H1 (cell line): Measurements from ENCODE around the gene DNTT. TPM values are rescaled to one million over a fixed set of nuclear protein-coding genes. Genes with fewer than 3 reads are reported as not detected.
A peak's percentile ranks its signal among the peaks of the same experiment; 100 is the strongest.

Source experiments
- CTCF ChIA-PET: fragments of 300-600 bp; sonication (Branson Sonifier 250); formaldehyde crosslinking; loops from one replicate; lab custom pipeline; 2021; ENCODE audit not compliant: partially characterized antibody; lab: Charles Lee
- POLR2A ChIA-PET: fragments of 300-600 bp; sonication (Branson Sonifier 250); formaldehyde crosslinking; loops from one replicate; lab custom pipeline; 2021; ENCODE audit warnings: inconsistent platforms; ENCODE audit not compliant: partially characterized antibody; lab: Charles Lee
- DNase-seq, 2 experiments: peaks; one replicate each; pipeline versions ENCODE4 v3.0.0 to v3.0.0-alpha.2; 2010 to 2022; ENCODE audit warnings: low spot score in 2 of 2, low read depth in 1 of 2, mixed read lengths in 1 of 2
- FAIRE-seq: peaks from 2 replicates; lab custom pipeline; 2011; peaks lifted over from hg19 to GRCh38; lab: Jason Lieb, UNC
- H2AFZ ChIP-seq: 2 replicates; pipeline ENCODE4 v1.8.1; 2012; ENCODE audit warnings: low read length, inconsistent platforms
- H2AK5ac ChIP-seq: 2 replicates; pipeline ENCODE4 v1.6.1; 2013; ENCODE audit warnings: low read depth, low read length
- H2BK120ac ChIP-seq: replicated peaks from 2 replicates; pipeline ENCODE3; 2013; ENCODE audit warnings: low read depth, low read length, inconsistent platforms
- H2BK12ac ChIP-seq: 2 replicates; pipeline ENCODE4 v1.6.1; 2013; ENCODE audit warnings: low read depth, low read length
- H2BK15ac ChIP-seq: 2 replicates; pipeline ENCODE4 v1.6.1; 2013; ENCODE audit warnings: low read length
- H2BK20ac ChIP-seq: 2 replicates; pipeline ENCODE4 v1.6.1; 2013; ENCODE audit warnings: low read length
- H2BK5ac ChIP-seq: 2 replicates; pipeline ENCODE4 v1.6.1; 2013; ENCODE audit warnings: low read depth, low read length
- H3K14ac ChIP-seq: 2 replicates; pipeline ENCODE4 v1.6.1; 2013; ENCODE audit warnings: inconsistent platforms; ENCODE audit not compliant: insufficient read length
- H3K18ac ChIP-seq: 2 replicates; pipeline ENCODE4 v1.6.1; 2013; ENCODE audit warnings: low read length; ENCODE audit errors: extremely low read depth
- H3K23ac ChIP-seq: 2 replicates; pipeline ENCODE4 v1.6.1; 2013; ENCODE audit warnings: inconsistent platforms; ENCODE audit not compliant: insufficient read length
- H3K23me2 ChIP-seq: 2 replicates; pipeline ENCODE4 v1.6.1; 2013; ENCODE audit warnings: low read depth, low read length
- H3K27ac ChIP-seq: 2 replicates; pipeline ENCODE4 v1.6.1; 2011; ENCODE audit warnings: low read depth, low read length, inconsistent platforms
- H3K27me3 ChIP-seq, 4 experiments: replicated peaks in 1 of 4; 1 replicate in 1 of 4; 2 replicates in 3 of 4; pipeline versions ENCODE4 v1.6.1 to v1.8.1; 2011 to 2013; ENCODE audit warnings: low read length in 3 of 4, mild to moderate bottlenecking in 3 of 4, inconsistent platforms in 2 of 4, mixed read lengths in 2 of 4, moderate library complexity in 1 of 4; ENCODE audit not compliant: control insufficient read depth in 3 of 4, insufficient read depth in 3 of 4; ENCODE audit errors: extremely low read depth in 1 of 4
- H3K36me3 ChIP-seq, 4 experiments: 2 replicates each; pipeline versions ENCODE4 v1.6.1 to v1.8.1; 2011 to 2013; ENCODE audit warnings: mild to moderate bottlenecking in 4 of 4, low read length in 3 of 4, moderate library complexity in 2 of 4, control low read depth in 1 of 4, inconsistent platforms in 1 of 4; ENCODE audit not compliant: insufficient read depth in 4 of 4, control insufficient read depth in 2 of 4
- H3K4ac ChIP-seq: replicated peaks from 2 replicates; pipeline ENCODE3; 2013; ENCODE audit warnings: low read length, low read depth, mixed read lengths, inconsistent platforms; ENCODE audit not compliant: insufficient read length
- H3K4me1 ChIP-seq, 4 experiments: replicated peaks in 1 of 4; 1 replicate in 1 of 4; 2 replicates in 3 of 4; pipeline versions ENCODE4 v1.6.1 to v1.8.1; 2011 to 2013; ENCODE audit warnings: low read length in 3 of 4, inconsistent platforms in 2 of 4, mixed read lengths in 1 of 4; ENCODE audit not compliant: insufficient read depth in 4 of 4, control insufficient read depth in 3 of 4
- H3K4me2 ChIP-seq, 2 experiments: 2 replicates each; pipeline versions ENCODE4 v1.6.1 to v1.8.1; 2011 to 2013; ENCODE audit warnings: low read depth in 2 of 2, low read length in 2 of 2, control low read depth in 1 of 2, inconsistent platforms in 1 of 2, mild to moderate bottlenecking in 1 of 2; ENCODE audit not compliant: insufficient read depth in 1 of 2
- H3K4me3 ChIP-seq, 4 experiments: fragments of 200-600, 300-600 bp in 1 of 4; sonication (generic), shearing (Covaris generic), sonication (Bioruptor Twin) in 1 of 4; 2 replicates each; pipeline versions ENCODE4 v1.5.1 to v1.8.1; 2011 to 2016; ENCODE audit warnings: low read length in 4 of 4, low read depth in 3 of 4, control low read depth in 2 of 4, inconsistent platforms in 2 of 4, mild to moderate bottlenecking in 2 of 4, mixed read lengths in 1 of 4, moderate library complexity in 1 of 4; ENCODE audit not compliant: insufficient read depth in 2 of 4; ENCODE audit errors: extremely low read depth in 1 of 4
- H3K56ac ChIP-seq: replicated peaks from 2 replicates; pipeline ENCODE3; 2013; ENCODE audit warnings: low read depth, mild to moderate bottlenecking, mixed read lengths, low read length, inconsistent platforms; ENCODE audit not compliant: insufficient read length
- H3K79me1 ChIP-seq: 2 replicates; pipeline ENCODE4 v1.6.1; 2013; ENCODE audit warnings: low read depth, low read length, control low read depth
- H3K79me2 ChIP-seq, 2 experiments: 2 replicates each; pipeline versions ENCODE4 v1.6.1 to v1.8.1; 2012 to 2013; ENCODE audit warnings: low read length in 2 of 2, mild to moderate bottlenecking in 2 of 2, inconsistent platforms in 1 of 2; ENCODE audit not compliant: insufficient read depth in 2 of 2, control insufficient read depth in 1 of 2
- H3K9ac ChIP-seq, 4 experiments: replicated peaks in 1 of 4; 1 replicate in 1 of 4; 2 replicates in 3 of 4; pipeline versions ENCODE4 v1.6.1 to v1.8.1; 2011 to 2013; ENCODE audit warnings: low read depth in 3 of 4, low read length in 3 of 4, control low read depth in 2 of 4, mild to moderate bottlenecking in 2 of 4, moderate library complexity in 2 of 4, inconsistent platforms in 1 of 4; ENCODE audit errors: extremely low read depth in 1 of 4
- H3K9me3 ChIP-seq, 2 experiments: 2 replicates each; pipeline versions ENCODE4 v1.6.1 to v1.8.1; 2012 to 2013; ENCODE audit warnings: mild to moderate bottlenecking in 2 of 2, moderate library complexity in 2 of 2, control low read depth in 1 of 2, inconsistent platforms in 1 of 2, low read depth in 1 of 2, low read length in 1 of 2, mixed read lengths in 1 of 2; ENCODE audit not compliant: insufficient read depth in 2 of 2
- H4K20me1 ChIP-seq, 2 experiments: replicated peaks in 1 of 2; 2 replicates each; pipeline versions ENCODE3 to v1.8.1; 2011 to 2013; ENCODE audit warnings: inconsistent platforms in 2 of 2, low read length in 2 of 2, mild to moderate bottlenecking in 1 of 2; ENCODE audit not compliant: insufficient read depth in 2 of 2, control insufficient read depth in 1 of 2
- H4K5ac ChIP-seq: 2 replicates; pipeline ENCODE4 v1.6.1; 2013; ENCODE audit warnings: low read length, low read depth, mixed read lengths, inconsistent platforms; ENCODE audit not compliant: insufficient read length
- H4K8ac ChIP-seq: 2 replicates; pipeline ENCODE4 v1.8.0; 2013; ENCODE audit warnings: mild to moderate bottlenecking, moderate library complexity, low read length, inconsistent platforms; ENCODE audit not compliant: insufficient read depth; ENCODE audit errors: extremely low read depth
- H4K91ac ChIP-seq: replicated peaks from 2 replicates; pipeline ENCODE3; 2013; ENCODE audit warnings: low read length, mixed read lengths, inconsistent platforms; ENCODE audit not compliant: insufficient read length
- CTCF ChIP-seq, 3 experiments: IDR thresholded peaks; 1 replicate in 2 of 3; 2 replicates in 1 of 3; pipeline versions ENCODE4 v1.5.1 to v1.6.1; 2011; ENCODE audit warnings: low read length in 3 of 3, mild to moderate bottlenecking in 3 of 3, inconsistent platforms in 2 of 3, low read depth in 1 of 3, moderate library complexity in 1 of 3; ENCODE audit not compliant: insufficient read depth in 1 of 3; ENCODE audit errors: control extremely low read depth in 1 of 3
- EGR1 ChIP-seq: IDR thresholded peaks from 2 replicates; pipeline ENCODE4 v1.6.1; 2011; ENCODE audit warnings: low read depth, low read length, borderline replicate concordance
- HDAC2 ChIP-seq, 2 experiments: fragments of 300-600 bp in 1 of 2; sonication (generic) in 1 of 2; IDR thresholded peaks; 2 replicates each; pipeline ENCODE4 v1.6.1; 2011 to 2012; ENCODE audit warnings: low read depth in 2 of 2, low read length in 2 of 2, mild to moderate bottlenecking in 2 of 2, moderate library complexity in 2 of 2, borderline replicate concordance in 1 of 2, inconsistent platforms in 1 of 2
- WGBS, 2 experiments: shearing (Covaris generic) in 1 of 2; methylation state at CpG; one replicate each; pipeline versions ENCODE4 v1.1.6 to v1.1.7; 2013 to 2015; ENCODE audit warnings: low lambda C conversion rate in 2 of 2, mixed read lengths in 2 of 2, inconsistent platforms in 1 of 2, low coverage in 1 of 2, missing lambda C conversion rate in 1 of 2; ENCODE audit not compliant: insufficient replicate concordance in 2 of 2, insufficient coverage in 1 of 2, insufficient read length in 1 of 2; ENCODE audit errors: extremely low coverage in 1 of 2, missing lambda C conversion rate in 1 of 2; 5-methylcytosine and 5-hydroxymethylcytosine counted together
- polyA plus RNA-seq, 7 experiments: library from polyadenylated mRNA; depleted of rRNA in 3 of 7; stranded (reverse) in 5 of 7; unstranded in 2 of 7; fragments of >200 nt in 5 of 7; fragments of 200-250 nt in 2 of 7; gene quantifications; 1 replicate in 5 of 7; 2 replicates in 1 of 7; 4 replicates in 1 of 7; pipeline versions ENCODE4 v1.2.1 to v1.2.3, GENCODE V29; 2011 to 2013; ENCODE audit warnings: missing spikeins in 2 of 7, mixed read lengths in 2 of 7
- total RNA-seq: library from RNA; stranded (reverse); fragmentation: NEBNext Ultra II Directional; extraction: Animal tissue kit (Norgen Biotek cat#: 25700); gene quantifications from 2 replicates; pipeline ENCODE4 v1.2.1, GENCODE V29; 2021

Gene DNTT
- total and polyA plus RNA-seq, 2 of the 8 experiments (the other 6 are each of a cell fraction or from before 2014, with no cell fraction given) = not detected

GRCh38 chr10:96377816-96378294 is 73.6 kb downstream of the DNTT start:
- no peak for FAIRE-seq
- H2BK5ac ChIP-seq = no peak overlapping the region
- no peaks in the 10 kb centered on the region for H3K79me2 ChIP-seq
- no peak overlapping the region for H3K56ac ChIP-seq
- H2BK120ac ChIP-seq = no peak overlapping the region
- POLR2A ChIA-PET = no interaction called here
- H4K8ac ChIP-seq = no peak overlapping the region
- H2BK15ac ChIP-seq = no peak overlapping the region
- 88% methylated on average over 6 of the region's 6 CpGs; no CpG with 5 or more reads in 1 of the 2 experiments for WGBS, 2 experiments
- no peak overlapping the region for H3K9ac ChIP-seq
- no peak overlapping the region for H3K23ac ChIP-seq
- H4K5ac ChIP-seq = no peak overlapping the region
- no peak overlapping the region for H3K4me3 ChIP-seq
- CTCF ChIA-PET = interaction anchor here (0.7 to 12.6 kb wide), 19 partner anchors 6 to 185 kb away, joined by 3 to 187 read pairs (median 5); partner anchors contain the start of gene TLL2
- H3K14ac ChIP-seq = no peak overlapping the region
- H3K18ac ChIP-seq = no peak overlapping the region
- peaks cover 0 to 13% (median 6%) of the 10 kb centered on the region in 4 experiments; a peak in 6 of 7 replicates for H3K4me1 ChIP-seq
- no peak overlapping the region for H3K4me2 ChIP-seq
- H3K23me2 ChIP-seq = peaks cover 4% of the 10 kb centered on the region
- H3K9me3 ChIP-seq = no peaks in the 10 kb centered on the region
- H2BK12ac ChIP-seq = no peak overlapping the region
- no peak overlapping the region for H3K4ac ChIP-seq
- no peaks in the 10 kb centered on the region for H4K20me1 ChIP-seq
- H3K27ac ChIP-seq = no peak overlapping the region
- no peaks in the 10 kb centered on the region for H3K36me3 ChIP-seq
- no peak overlapping the region for H4K91ac ChIP-seq
- peaks cover 0 to 3% (median 1%) of the 10 kb centered on the region in 4 experiments; a peak in 3 of 7 replicates for H3K27me3 ChIP-seq
- no peak overlapping the region for H2BK20ac ChIP-seq
- TF ChIP-seq EGR1 (no peak), HDAC2 (IDR thresholded peaks at IDR 0.05; ENCODE audit: borderline replicate concordance in 1 of 2, low read depth in 2 of 2, low read length in 2 of 2) (no peak), CTCF (IDR thresholded peaks at IDR 0.05; ENCODE audit: control extremely low read depth in 1 of 3, insufficient read depth in 1 of 3, low read depth in 1 of 3, low read length in 3 of 3) (peak in 1 of 3 experiments; percentile 0; a peak in 1 of 4 replicates)
- H2AK5ac ChIP-seq = no peak overlapping the region
- no peaks in the 10 kb centered on the region for H3K79me1 ChIP-seq
- no peak overlapping the region for H2AFZ ChIP-seq
- DNase-seq = no peak
